ENCODE measurements around the gene ZNF132. TPM values are rescaled to one million over a fixed set of nuclear protein-coding genes. Genes with fewer than 3 reads are reported as not detected.

The ZNF132 gene
- polyA plus RNA-seq, 1 experiment: 2.7 TPM

DNA sequence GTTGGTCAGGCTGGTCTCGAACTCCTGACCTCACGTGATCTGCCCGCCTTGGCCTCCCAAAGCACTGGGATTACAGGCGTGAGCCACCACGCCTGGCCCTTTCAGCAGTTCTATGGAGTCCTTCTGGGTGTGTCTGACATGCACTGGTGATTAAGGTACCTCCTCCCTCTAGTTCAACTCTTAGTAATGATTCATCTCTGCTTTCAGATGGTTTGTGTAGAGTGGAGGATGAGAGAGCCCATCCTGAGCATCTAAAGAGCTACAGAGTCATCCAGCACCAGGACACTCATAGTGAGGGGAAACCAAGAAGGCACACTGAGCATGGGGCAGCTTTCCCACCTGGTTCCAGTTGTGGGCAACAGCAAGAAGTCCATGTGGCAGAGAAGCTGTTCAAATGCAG, 23.3 kb downstream of the ZNF132 start:
- POLR2A ChIA-PET: interaction anchor here (0.6 kb wide), 1 partner anchor 70 kb away, joined by 3 read pairs; no protein-coding TSS in a partner anchor
- CTCF ChIA-PET: no interaction called here

DNA sequence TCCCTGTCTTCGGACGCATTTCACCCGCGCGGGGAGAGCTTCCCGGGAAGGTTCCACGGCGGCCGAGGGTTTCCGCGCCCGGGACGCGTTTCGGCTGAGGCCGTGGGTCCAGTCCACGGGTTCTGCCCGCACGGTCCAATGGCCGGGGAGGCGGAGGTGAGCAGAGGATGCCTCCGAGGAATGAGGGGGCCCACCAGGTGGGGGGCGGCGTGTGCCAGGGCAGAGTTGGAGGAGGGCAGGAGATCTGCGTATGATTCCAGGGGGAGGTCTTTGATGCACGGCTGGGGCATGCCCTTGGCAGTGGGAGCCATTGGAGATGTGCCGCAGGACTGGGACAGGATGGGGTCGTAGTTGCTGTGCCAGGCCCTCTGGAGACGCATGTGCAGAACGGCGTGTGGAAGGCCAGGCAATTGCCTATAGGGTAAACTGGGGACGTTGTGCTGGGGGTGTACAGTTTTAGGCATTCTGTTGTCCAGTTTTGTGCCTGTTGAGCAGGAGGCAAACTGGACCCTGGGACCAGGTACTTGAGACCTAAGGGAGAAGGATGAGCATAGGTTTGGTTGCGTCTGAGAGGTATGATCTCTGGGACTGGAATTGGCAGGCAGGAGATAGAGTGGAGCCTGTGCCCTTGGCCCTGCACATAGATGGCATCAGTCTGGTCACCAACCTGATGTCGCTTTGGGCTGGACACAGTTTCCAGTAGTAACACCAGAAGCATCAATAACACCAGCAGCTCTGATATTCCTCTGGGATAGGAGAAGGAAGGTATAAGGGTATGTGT, 30.8 kb downstream of the ZNF132 start:
- peak overlapping the region; percentile 68 for H3K4me3 ChIP-seq (ENCODE audit: low read depth, low read length)
- TF ChIP-seq, protein P1, sequence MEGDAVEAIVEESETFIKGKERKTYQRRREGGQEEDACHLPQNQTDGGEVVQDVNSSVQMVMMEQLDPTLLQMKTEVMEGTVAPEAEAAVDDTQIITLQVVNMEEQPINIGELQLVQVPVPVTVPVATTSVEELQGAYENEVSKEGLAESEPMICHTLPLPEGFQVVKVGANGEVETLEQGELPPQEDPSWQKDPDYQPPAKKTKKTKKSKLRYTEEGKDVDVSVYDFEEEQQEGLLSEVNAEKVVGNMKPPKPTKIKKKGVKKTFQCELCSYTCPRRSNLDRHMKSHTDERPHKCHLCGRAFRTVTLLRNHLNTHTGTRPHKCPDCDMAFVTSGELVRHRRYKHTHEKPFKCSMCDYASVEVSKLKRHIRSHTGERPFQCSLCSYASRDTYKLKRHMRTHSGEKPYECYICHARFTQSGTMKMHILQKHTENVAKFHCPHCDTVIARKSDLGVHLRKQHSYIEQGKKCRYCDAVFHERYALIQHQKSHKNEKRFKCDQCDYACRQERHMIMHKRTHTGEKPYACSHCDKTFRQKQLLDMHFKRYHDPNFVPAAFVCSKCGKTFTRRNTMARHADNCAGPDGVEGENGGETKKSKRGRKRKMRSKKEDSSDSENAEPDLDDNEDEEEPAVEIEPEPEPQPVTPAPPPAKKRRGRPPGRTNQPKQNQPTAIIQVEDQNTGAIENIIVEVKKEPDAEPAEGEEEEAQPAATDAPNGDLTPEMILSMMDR (IDR thresholded peaks at IDR 0.05; ENCODE audit: insufficient read depth, low read depth, low read length): no peak
- ChIA-PET CTCF (interaction anchor here (0.8 kb wide), 1 partner anchor 15 kb away, joined by 3 read pairs; no protein-coding TSS in a partner anchor), POLR2A (interaction anchor here (0.6 to 0.8 kb wide), 2 partner anchors 52 to 728 kb away, joined by 3 read pairs; partner anchors contain the start of gene ZNF551)
- no peaks in the 10 kb centered on the region for H3K27me3 ChIP-seq (ENCODE audit: control insufficient read depth, insufficient read depth, low read length)
- no peaks in the 10 kb centered on the region for H3K36me3 ChIP-seq (ENCODE audit: control insufficient read depth, insufficient read depth, low read length)
- no peak for DNase-seq (ENCODE audit: low read depth)

More for the DNA sequence above, 23.3 kb downstream of the ZNF132 start:
- Histone ChIP-seq H3K36me3 (ENCODE audit: control insufficient read depth, insufficient read depth, low read length) (peaks cover 24% of the 10 kb centered on the region), H3K4me3 (ENCODE audit: low read depth, low read length) (no peak overlapping the region), H3K27me3 (ENCODE audit: control insufficient read depth, insufficient read depth, low read length) (no peaks in the 10 kb centered on the region)
- TF ChIP-seq, protein P1 (IDR thresholded peaks at IDR 0.05; ENCODE audit: insufficient read depth, low read depth, low read length): no peak
- no peak for DNase-seq (ENCODE audit: low read depth)

DNA sequence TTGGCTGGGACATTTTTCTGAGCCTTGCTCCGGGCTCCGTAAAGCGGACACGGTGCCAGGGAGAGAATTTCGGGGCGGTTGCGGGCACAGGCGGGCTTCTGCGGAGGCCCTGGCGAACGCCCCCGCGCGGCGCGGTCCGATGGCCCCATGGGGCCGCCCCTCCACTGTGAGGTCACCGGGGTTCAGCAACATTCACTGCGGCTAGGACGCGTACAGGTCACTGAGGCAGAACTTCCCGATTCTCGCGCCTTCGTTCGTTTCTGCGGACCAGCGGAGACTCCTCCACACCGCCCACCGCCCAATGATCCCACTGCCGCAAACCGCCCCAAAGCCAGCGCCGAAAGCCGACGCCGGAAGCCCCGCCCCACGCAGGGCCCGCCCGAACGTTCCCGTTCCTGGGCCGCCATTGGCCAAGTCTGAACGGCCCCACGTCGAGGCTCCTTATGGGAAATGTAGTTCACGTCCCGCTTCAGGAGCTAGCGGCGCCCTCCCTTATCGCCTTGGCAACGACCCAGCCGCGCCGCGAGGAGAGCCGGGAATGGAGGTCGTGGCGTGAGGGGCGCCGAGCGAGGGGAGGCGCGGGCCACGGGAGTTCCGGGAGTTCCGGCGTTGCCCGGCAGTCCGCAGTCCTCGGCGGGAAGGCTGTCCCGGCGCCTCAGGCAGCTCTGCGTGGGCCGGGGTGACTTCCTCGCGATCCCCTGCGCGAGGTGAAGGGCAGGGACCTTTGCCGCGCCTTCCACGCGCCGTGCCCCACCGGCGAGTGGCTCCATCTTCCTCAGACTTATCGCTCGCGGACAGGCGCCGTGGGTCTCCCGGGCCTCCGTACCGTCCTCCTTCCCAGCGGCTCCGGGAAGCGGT, 31.6 kb downstream of the ZNF132 start, which contains the start of gene ZNF584:
Gene ZNF584, plus strand, starts transcription at position 498 of the 858 bp plus-strand sequence. CDS start 499 bp downstream, outside the sequence.
- ChIA-PET POLR2A (interaction anchor here (0.6 to 0.8 kb wide), 2 partner anchors 52 to 727 kb away, joined by 3 read pairs; partner anchors contain the start of gene ZNF551), CTCF (interaction anchor here (0.8 kb wide), 1 partner anchor 15 kb away, joined by 3 read pairs; no protein-coding TSS in a partner anchor)
- peak; percentile 43 for DNase-seq (ENCODE audit: low read depth)
- Histone ChIP-seq H3K36me3 (ENCODE audit: control insufficient read depth, insufficient read depth, low read length) (no peaks in the 10 kb centered on the region), H3K4me3 (ENCODE audit: low read depth, low read length) (peak within 1 kb of the TSS; percentile 68), H3K27me3 (ENCODE audit: control insufficient read depth, insufficient read depth, low read length) (no peaks in the 10 kb centered on the region)
- TF ChIP-seq, protein P1 (IDR thresholded peaks at IDR 0.05; ENCODE audit: insufficient read depth, low read depth, low read length): no peak

DNA sequence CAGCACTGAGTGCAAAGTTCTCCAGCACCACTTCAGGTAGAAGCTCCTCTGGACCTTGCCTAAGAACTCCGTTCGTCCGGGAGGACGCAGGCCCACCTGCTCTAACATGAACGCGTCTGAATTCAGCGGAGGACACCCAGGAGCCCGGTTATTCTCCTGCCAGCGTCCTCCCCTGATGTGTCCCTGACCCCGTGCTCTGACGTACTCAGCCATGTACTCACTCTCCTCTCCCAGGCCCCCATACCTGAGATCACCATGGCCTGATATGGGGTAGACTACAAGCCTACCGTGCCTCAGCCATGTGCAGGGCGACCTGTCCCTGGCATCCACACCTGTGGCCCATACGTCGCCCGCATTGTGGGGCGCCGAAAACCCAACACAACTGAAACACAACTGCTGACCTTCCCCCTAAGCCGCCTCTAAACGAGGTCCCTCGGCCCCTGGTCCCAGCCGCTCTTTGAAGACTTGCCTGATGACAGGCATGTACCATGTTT, 32.2 kb downstream of the ZNF132 start:
- ChIA-PET CTCF (interaction anchor here (0.8 kb wide), 1 partner anchor 11 kb away, joined by 4 read pairs; no protein-coding TSS in a partner anchor), POLR2A (no interaction called here)
- no peaks in the 10 kb centered on the region for H3K36me3 ChIP-seq (ENCODE audit: control insufficient read depth, insufficient read depth, low read length)
- no peak for DNase-seq (ENCODE audit: low read depth)
- TF ChIP-seq, protein P1 (IDR thresholded peaks at IDR 0.05; ENCODE audit: insufficient read depth, low read depth, low read length): no peak
- H3K27me3 ChIP-seq (ENCODE audit: control insufficient read depth, insufficient read depth, low read length): no peaks in the 10 kb centered on the region
- peak overlapping the region; percentile 68 for H3K4me3 ChIP-seq (ENCODE audit: low read depth, low read length)

Data from BJ (cell line).